HG03097 (cell line): ENCODE results near the gene CSF2RB.

ENCODE experiments used
- ATAC-seq: cut with Tn5 transposase; IDR thresholded peaks from one replicate; pipeline ENCODE4 v1.9.1; 2021; ENCODE audit not compliant: unreplicated experiment, low FRiP score

The CSF2RB gene

GRCh38 chr22:36934418-36935312 lies 21.2 kb downstream of the CSF2RB start:
- no peak for ATAC-seq

- no peak for ATAC-seq
Measured at GRCh38 chr22:36935313-36935610, 21.8 kb downstream of the CSF2RB start.

GRCh38 chr22:36935694-36936093 lies 22.3 kb downstream of the CSF2RB start:
- ATAC-seq: no peak

GRCh38 chr22:36936362-36937116 lies 23.1 kb downstream of the CSF2RB start:
- no peak for ATAC-seq

- ATAC-seq: no peak
Measured at GRCh38 chr22:36937319-36938027, 24.0 kb downstream of the CSF2RB start.

GRCh38 chr22:36938028-36938425 lies 24.6 kb downstream of the CSF2RB start:
- no peak for ATAC-seq

- no peak for ATAC-seq
Measured at GRCh38 chr22:36938886-36939285, 25.5 kb downstream of the CSF2RB start.

- no peak for ATAC-seq
Measured at GRCh38 chr22:36940676-36941075, 27.2 kb downstream of the CSF2RB start.

- ATAC-seq: no peak
Measured at GRCh38 chr22:36942556-36942955, 29.1 kb downstream of the CSF2RB start.

- ATAC-seq: no peak
Measured at GRCh38 chr22:36946421-36947158, 33.2 kb downstream of the CSF2RB start.

- ATAC-seq: no peak
Measured at GRCh38 chr22:36948273-36949225, 35.1 kb downstream of the CSF2RB start.

- no peak for ATAC-seq
Measured at GRCh38 chr22:36950797-36951590, 37.6 kb downstream of the CSF2RB start.

GRCh38 chr22:36951746-36952145 lies 38.3 kb downstream of the CSF2RB start:
- no peak for ATAC-seq

GRCh38 chr22:36953239-36954080 lies 40.0 kb downstream of the CSF2RB start:
- no peak for ATAC-seq

- ATAC-seq: no peak
Measured at GRCh38 chr22:36954251-36955014, 41.0 kb downstream of the CSF2RB start.

GRCh38 chr22:36955691-36956090 lies 42.3 kb downstream of the CSF2RB start:
- no peak for ATAC-seq

GRCh38 chr22:36958366-36958765 lies 44.9 kb downstream of the CSF2RB start:
- no peak for ATAC-seq
